Esophagus squamous epithelium (tissue), 4 donors: Measurements from ENCODE around the gene ZNF496.
"Not testable (repeated sequence)": the region's sequence is repeated elsewhere in the genome, so short reads cannot be mapped to it uniquely, and the experiment has no call there.

Experiments
- CTCF ChIP-seq, 6 experiments: fragments of 450-650 bp in 4 of 6; fragments of 200-600 bp in 2 of 6; sonication (generic) in 2 of 6; IDR thresholded peaks; one replicate each; pipeline ENCODE4 v1.5.1; 2016 to 2019; ENCODE audit warnings: antibody characterized with exemption in 6 of 6, mild to moderate bottlenecking in 4 of 6, moderate library complexity in 4 of 6
- POLR2A ChIP-seq, 4 donors: fragments of 450-650 bp; IDR thresholded peaks; one replicate each; pipeline ENCODE4 v1.6.1; 2017; ENCODE audit warnings: antibody characterized with exemption in 4 of 4, mild to moderate bottlenecking in 4 of 4, moderate library complexity in 3 of 4

- TF ChIP-seq CTCF, POLR2A (IDR thresholded peaks at IDR 0.05): not testable (repeated sequence)
Measured at GRCh38 chr1:247374651-247375334, 43.1 kb upstream of the ZNF496 start.
